Measurements from ENCODE around the gene RAD1. TPM values are rescaled to one million over a fixed set of nuclear protein-coding genes. Genes with fewer than 3 reads are reported as not detected.

The RAD1 gene, protein sequence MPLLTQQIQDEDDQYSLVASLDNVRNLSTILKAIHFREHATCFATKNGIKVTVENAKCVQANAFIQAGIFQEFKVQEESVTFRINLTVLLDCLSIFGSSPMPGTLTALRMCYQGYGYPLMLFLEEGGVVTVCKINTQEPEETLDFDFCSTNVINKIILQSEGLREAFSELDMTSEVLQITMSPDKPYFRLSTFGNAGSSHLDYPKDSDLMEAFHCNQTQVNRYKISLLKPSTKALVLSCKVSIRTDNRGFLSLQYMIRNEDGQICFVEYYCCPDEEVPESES
- total RNA-seq = 10 to 100 TPM; 24.2 to 38.3 TPM

DNA sequence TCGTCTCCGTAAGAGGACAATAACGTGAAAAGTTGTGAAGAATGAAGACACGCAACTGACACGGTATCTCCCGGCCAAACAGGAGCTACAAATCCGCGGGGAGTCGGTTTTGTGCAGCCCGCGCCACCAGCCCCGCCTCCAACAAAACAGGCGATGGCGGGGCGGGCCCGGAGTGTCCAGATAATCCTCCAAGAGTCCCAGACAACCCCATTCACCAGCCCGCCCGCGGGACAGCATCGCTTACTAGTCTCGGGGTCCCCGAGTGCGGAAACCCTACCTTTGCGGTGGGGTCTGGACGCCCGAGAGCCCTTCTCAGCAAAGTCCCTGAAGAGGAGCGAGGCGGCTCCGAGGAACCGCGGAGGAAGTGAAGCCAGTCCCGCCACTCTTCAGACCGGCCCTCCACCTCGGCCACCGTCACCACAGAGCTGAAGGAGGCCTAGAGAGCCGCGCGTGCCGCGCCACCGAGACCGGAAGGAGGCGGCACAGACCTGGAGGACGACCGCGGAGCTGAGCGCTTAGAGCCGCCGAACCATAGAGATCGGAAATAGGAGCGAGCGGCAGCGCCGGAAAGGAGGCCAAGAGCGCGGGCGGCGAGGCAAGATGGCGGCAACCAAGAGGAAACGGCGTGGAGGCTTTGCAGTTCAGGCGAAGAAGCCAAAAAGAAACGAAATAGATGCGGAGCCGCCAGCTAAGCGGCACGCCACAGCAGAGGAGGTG is at the start of gene RAD1, which contains the start of gene BRIX1:
TSS of gene RAD1 (minus strand) at position 366 of the 717 bp plus-strand sequence. CDS start 612 bp downstream, outside the sequence.
TSS of gene BRIX1 (plus strand) at position 573 of the 717 bp plus-strand sequence. CDS start at position 601, 28 bp downstream.
- peaks cover 76% of the 10 kb centered on the region for H3K36me3 Mint-ChIP-seq (ENCODE audit: low read depth)
- peak; percentile 98 for ATAC-seq (replicated peaks)
- no peak within 1 kb of the TSS for H3K4me3 Mint-ChIP-seq
- H3K4me1 Mint-ChIP-seq = peaks cover 16% of the 10 kb centered on the region
- H3K9me3 Mint-ChIP-seq = no peaks in the 10 kb centered on the region
- H3K27ac Mint-ChIP-seq = no peak within 1 kb of the TSS
- H3K27me3 Mint-ChIP-seq = no peaks in the 10 kb centered on the region

DNA sequence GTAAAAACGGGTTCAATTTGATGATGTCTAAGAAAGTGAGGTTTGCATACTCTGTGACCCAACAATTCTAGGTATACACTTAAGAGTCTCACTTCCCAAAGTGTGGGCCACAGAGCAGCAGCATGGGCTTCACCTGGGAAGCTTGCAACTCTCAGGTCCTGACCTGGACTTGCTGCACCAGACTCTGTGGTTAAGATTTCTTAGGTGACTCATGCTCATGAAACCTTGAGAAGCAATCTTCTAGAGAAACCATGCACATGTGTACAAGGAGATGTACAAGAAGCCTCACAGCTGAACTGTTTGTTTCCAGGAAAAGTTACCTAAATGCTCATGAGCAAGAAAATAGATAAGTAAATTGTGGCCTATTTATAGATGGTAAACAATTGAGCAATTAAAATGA is 44.0 kb upstream of the RAD1 start:
- Mint-ChIP-seq H3K4me3 (no peak overlapping the region), H3K36me3 (ENCODE audit: low read depth) (peaks cover 30% of the 10 kb centered on the region), H3K27ac (peak overlapping the region; percentile 23), H3K4me1 (peaks cover 8% of the 10 kb centered on the region), H3K9me3 (no peaks in the 10 kb centered on the region), H3K27me3 (no peaks in the 10 kb centered on the region)
- peak; percentile 84 for ATAC-seq (replicated peaks)

DNA sequence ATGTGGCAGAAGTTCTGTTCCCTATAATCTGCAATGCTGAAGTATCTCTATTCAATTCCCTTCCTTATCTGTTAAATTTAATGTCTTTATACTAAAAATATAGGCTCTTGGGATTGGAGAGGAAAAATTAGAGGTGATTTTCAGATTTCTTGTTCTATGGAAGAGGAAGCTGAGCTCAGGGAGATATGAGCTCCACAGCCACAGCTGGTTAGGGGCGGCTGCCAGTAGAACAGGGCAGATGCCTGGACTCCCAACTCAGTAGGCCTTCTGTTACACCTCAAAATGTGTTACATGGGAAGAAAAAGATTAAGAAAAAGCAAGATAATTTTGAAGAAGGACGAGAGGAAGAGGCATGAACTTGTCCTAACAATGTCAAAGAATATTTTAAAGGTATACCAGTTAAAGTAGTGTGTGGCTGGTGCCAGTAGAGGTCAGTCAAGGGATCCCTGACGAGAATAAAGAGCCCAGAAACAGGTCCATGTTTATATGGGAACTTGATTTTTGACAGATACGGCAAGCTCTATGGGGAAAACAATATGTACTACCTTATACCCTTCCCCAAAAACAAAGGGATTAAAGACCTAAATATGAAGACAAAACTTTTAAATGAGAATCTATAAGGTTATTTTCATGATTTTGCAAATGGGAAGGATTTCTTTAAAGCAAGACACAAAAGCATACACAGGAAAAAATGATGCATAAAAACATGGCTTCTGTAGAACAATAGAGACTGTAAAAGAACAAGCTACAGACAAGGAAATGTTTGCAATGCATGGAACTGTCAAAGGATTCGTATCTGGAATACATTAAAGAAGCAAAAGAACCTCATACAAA is 42.8 kb upstream of the RAD1 start:
- Mint-ChIP-seq H3K4me1 (peaks cover 8% of the 10 kb centered on the region), H3K9me3 (no peaks in the 10 kb centered on the region), H3K36me3 (ENCODE audit: low read depth) (peaks cover 41% of the 10 kb centered on the region), H3K27ac (no peak overlapping the region), H3K27me3 (no peaks in the 10 kb centered on the region), H3K4me3 (no peak overlapping the region)
- no peak for ATAC-seq (replicated peaks)

DNA sequence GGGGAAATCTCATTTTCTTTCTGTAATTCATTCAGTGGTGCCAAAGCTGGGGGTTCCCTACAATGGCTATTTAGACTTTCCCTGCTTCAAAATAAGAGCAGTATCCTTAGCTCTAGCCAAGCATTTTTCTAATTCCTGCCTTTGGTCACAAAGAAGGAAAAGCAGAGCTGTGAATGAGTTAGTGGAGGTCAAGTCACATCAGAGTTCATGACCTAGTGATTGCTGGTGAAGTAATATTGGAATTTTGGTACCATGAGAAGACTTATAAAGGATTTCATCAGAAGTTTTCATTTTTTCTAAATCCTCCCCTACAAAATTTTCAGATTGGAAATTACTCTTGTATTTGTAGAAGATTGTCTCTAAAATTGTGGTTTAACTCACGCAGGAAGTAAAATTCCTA is 42.0 kb upstream of the RAD1 start:
- no peak overlapping the region for H3K27ac Mint-ChIP-seq
- peaks cover 47% of the 10 kb centered on the region for H3K36me3 Mint-ChIP-seq (ENCODE audit: low read depth)
- H3K9me3 Mint-ChIP-seq = no peaks in the 10 kb centered on the region
- no peaks in the 10 kb centered on the region for H3K27me3 Mint-ChIP-seq
- ATAC-seq (replicated peaks) = no peak
- no peak overlapping the region for H3K4me3 Mint-ChIP-seq
- H3K4me1 Mint-ChIP-seq = peaks cover 8% of the 10 kb centered on the region

DNA sequence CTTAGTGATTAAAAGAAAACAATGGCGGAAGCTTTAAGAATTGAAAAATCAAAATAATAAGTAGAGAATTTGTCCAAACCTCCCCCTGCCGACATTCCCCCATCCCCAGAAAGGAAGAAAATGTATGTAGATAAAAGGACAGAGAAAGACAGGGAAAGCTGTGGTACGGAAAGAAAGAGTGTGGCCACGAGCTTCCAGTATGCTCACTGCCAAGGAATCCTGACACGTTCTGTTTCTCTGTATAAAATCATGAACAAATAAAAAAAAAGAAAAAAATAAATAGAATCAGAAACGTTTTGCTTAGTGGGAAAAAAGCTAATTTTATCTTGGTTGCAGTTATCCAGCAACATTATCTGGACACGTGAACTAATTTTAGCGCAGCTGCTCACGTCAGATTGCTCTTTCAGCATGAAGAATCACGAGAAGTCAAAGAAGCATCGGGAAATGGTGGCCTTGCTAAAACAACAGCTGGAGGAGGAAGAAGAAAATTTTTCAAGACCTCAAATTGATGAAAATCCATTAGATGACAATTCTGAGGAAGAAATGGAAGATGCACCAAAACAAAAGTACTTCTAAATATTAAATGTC is 29.2 kb upstream of the RAD1 start:
- no peak overlapping the region for H3K27ac Mint-ChIP-seq

DNA sequence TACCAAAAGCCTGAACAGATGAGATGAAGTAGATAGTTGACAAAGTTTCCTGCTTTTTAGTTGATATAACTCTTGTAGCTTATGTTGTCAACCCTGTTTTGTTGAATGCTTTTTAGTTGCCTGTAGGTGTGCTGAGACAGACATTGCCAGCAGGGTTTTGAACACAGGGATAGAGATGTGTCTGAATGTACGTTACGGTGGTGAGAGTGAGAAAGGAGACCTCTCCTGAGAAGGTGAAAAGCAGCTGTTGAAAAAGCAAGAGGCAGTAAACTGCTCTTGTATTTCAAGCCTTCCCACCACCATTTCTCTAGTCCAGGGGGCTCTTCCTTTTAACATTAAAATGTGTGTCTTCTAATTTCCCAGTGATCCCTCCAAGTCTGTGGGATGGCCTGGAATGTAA is 28.7 kb upstream of the RAD1 start:
- ATAC-seq (replicated peaks) = no peak
- no peaks in the 10 kb centered on the region for H3K9me3 Mint-ChIP-seq
- no peaks in the 10 kb centered on the region for H3K4me1 Mint-ChIP-seq
- peaks cover 97% of the 10 kb centered on the region for H3K36me3 Mint-ChIP-seq (ENCODE audit: low read depth)
- no peak overlapping the region for H3K4me3 Mint-ChIP-seq
- no peaks in the 10 kb centered on the region for H3K27me3 Mint-ChIP-seq
- H3K27ac Mint-ChIP-seq = no peak overlapping the region

More for the DNA sequence above, 29.2 kb upstream of the RAD1 start:
- no peak overlapping the region for H3K4me3 Mint-ChIP-seq
- no peaks in the 10 kb centered on the region for H3K9me3 Mint-ChIP-seq
- H3K4me1 Mint-ChIP-seq = no peaks in the 10 kb centered on the region
- ATAC-seq (replicated peaks) = no peak
- H3K36me3 Mint-ChIP-seq (ENCODE audit: low read depth) = peaks cover 97% of the 10 kb centered on the region
- H3K27me3 Mint-ChIP-seq = no peaks in the 10 kb centered on the region

DNA sequence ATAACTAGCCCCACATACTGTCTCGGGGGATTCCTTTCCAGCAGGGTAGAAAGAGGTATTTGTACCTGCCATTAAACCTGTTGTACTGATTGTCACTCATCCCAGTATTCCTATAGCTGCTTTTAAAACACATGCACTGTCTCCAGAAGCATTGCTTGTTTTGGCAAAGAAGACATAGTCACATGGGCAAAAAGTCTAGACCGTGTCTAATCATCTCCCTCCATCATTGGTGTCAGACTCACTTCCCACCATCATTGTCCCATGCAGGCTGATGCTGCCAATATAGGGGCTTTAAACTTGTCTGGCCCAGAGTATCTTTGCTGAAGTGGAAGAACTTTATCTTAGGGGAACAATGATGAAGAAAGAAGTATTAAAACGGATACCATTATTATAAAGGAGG is 26.6 kb upstream of the RAD1 start:
- H3K27ac Mint-ChIP-seq = no peak overlapping the region
- no peaks in the 10 kb centered on the region for H3K27me3 Mint-ChIP-seq
- H3K36me3 Mint-ChIP-seq (ENCODE audit: low read depth) = peaks cover 97% of the 10 kb centered on the region
- no peak for ATAC-seq (replicated peaks)
- no peaks in the 10 kb centered on the region for H3K9me3 Mint-ChIP-seq
- no peak overlapping the region for H3K4me3 Mint-ChIP-seq
- no peaks in the 10 kb centered on the region for H3K4me1 Mint-ChIP-seq

DNA sequence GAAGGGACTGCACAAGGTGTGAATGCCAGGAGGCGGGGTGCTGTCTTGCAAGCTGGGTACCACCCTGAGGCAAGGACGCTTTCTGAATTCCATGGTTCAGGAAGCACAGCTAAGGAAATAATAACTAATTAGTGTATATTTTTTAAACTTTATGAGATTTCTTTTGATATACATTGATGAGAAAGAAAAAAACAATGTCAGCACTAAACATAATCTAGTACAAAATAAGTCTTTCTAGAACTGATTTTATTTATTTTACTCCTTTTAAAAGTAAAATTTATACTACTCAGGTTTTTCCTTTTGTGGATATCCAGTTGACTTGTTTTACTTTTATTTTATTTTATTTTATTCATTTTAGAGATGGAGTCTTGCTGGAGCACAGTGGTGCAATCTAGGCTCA is 17.6 kb upstream of the RAD1 start:
- H3K27ac Mint-ChIP-seq = no peak overlapping the region
- peaks cover 60% of the 10 kb centered on the region for H3K36me3 Mint-ChIP-seq (ENCODE audit: low read depth)
- H3K27me3 Mint-ChIP-seq = no peaks in the 10 kb centered on the region
- no peaks in the 10 kb centered on the region for H3K9me3 Mint-ChIP-seq
- no peak for ATAC-seq (replicated peaks)
- H3K4me3 Mint-ChIP-seq = no peak overlapping the region
- peaks cover 20% of the 10 kb centered on the region for H3K4me1 Mint-ChIP-seq

DNA sequence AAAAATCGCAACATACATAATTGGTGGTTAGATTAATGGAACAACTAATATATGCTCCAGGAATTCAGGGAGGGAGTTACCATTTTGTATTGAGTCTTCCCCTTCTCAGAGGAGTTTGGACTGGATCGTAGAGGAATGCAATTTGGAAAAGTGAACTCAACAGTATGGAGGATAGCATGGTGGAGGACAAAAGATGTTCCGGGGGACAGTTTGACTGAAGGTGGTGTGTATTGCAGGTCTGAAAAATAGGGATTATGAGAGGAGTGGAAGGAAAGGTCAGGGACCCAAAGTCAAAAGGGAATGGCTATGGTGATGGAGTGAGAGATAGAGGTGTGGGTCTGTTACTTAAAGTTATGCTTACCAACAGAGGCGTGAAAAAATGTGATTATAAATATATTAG is 15.6 kb upstream of the RAD1 start:
- Mint-ChIP-seq H3K4me3 (peak overlapping the region; percentile 88), H3K36me3 (ENCODE audit: low read depth) (peaks cover 59% of the 10 kb centered on the region), H3K27ac (peak overlapping the region; percentile 95), H3K27me3 (no peaks in the 10 kb centered on the region), H3K4me1 (peaks cover 20% of the 10 kb centered on the region), H3K9me3 (no peaks in the 10 kb centered on the region)
- no peak for ATAC-seq (replicated peaks)

DNA sequence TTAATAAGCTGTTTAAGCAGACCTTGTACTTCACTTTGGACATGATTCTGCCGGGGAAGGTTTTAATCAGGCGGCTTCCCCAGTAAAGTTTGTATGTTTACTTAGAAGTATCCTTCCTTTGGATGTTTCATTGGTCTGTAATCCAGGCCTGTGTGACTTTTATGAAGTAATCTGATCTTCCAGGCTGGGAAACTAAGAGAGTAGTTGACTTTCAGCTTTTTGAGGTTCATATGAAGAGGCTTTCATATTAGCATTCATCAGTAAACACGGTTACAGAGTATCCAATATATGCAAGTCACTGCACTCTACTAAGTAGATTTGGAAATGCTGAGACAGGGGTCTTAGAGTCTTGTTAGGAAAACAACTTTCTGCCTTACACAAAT is 15.1 kb upstream of the RAD1 start:
- peak overlapping the region; percentile 95 for H3K27ac Mint-ChIP-seq
- H3K36me3 Mint-ChIP-seq (ENCODE audit: low read depth) = peaks cover 59% of the 10 kb centered on the region
- no peaks in the 10 kb centered on the region for H3K9me3 Mint-ChIP-seq
- peaks cover 20% of the 10 kb centered on the region for H3K4me1 Mint-ChIP-seq
- peak overlapping the region; percentile 88 for H3K4me3 Mint-ChIP-seq
- H3K27me3 Mint-ChIP-seq = no peaks in the 10 kb centered on the region
- no peak for ATAC-seq (replicated peaks)

DNA sequence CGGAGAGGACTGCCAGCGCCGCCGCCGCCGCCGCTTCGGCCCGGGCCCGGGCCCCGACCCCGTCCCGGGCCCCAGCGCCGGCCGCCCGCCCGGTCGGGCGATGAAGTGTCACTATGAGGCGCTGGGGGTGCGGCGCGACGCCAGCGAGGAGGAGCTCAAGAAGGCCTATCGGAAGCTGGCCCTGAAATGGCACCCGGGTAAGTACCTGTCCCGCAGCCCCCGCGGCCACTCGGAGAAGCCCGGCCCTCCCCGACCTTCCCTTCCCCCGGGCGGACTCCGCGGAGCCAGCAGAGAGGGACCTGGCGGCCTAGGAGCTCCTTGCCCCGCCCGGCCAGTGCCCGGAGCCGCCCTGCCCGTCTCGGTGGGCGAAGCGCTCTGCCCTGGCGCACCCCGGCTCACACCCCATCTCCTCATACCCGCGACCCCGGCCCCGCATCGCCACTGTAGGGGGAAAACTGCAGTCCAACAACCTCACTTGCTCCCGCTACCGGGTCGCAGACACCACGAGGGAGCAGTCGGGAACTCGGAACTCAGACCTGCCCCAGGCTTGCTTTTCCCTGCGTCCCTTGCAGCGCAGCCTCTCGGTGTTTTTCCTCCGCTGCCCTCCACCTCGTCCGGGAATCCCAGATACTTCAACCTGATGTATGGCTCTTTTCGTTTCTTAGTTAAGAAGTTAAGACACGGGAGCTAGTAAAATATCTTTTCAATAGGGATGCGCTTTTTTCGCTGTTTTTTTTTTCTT is 14.6 kb upstream of the RAD1 start:
- H3K36me3 Mint-ChIP-seq (ENCODE audit: low read depth) = peaks cover 59% of the 10 kb centered on the region
- H3K27ac Mint-ChIP-seq = peak overlapping the region; percentile 95
- peak overlapping the region; percentile 88 for H3K4me3 Mint-ChIP-seq
- peak; percentile 80 for ATAC-seq (replicated peaks)
- no peaks in the 10 kb centered on the region for H3K27me3 Mint-ChIP-seq
- no peaks in the 10 kb centered on the region for H3K9me3 Mint-ChIP-seq
- H3K4me1 Mint-ChIP-seq = peaks cover 20% of the 10 kb centered on the region

DNA sequence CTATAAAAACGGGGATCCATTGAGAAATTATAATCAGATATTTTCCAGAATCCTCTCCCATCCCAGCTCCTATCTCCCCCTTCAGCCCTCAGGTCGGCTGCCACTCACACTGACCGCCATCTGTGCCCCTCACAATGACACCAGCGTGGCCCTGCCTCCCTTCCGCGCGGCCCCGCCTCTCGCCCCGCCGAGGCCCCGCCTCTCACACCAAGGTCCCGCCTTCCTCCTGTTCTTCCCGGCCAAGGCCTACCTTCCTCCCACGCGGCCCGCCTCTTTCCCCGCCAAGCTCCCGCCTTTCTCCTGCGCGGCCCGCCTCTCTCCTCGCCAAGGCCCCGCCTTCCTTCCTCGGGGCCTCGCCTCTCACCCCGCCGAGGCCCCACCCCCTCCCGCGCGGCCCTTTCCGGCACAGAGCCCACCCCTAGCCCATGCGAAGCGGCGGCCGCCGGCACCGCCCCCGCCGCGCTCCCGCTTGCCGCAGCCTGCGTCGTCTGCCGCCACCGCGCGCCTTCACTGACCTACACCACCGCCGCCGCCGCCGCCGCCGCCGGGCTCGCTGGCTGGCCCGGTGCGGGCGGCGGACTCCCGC is 13.9 kb upstream of the RAD1 start, which contains the start of gene DNAJC21:
TSS of gene DNAJC21 (plus strand) at position 426 of the 586 bp plus-strand sequence. CDS start 261 bp downstream, outside the sequence.
- Mint-ChIP-seq H3K4me1 (peaks cover 20% of the 10 kb centered on the region), H3K27me3 (no peaks in the 10 kb centered on the region), H3K9me3 (no peaks in the 10 kb centered on the region), H3K4me3 (peak within 1 kb of the TSS; percentile 88), H3K36me3 (ENCODE audit: low read depth) (peaks cover 59% of the 10 kb centered on the region), H3K27ac (peak within 1 kb of the TSS; percentile 95)
- peak; percentile 91 for ATAC-seq (replicated peaks)

DNA sequence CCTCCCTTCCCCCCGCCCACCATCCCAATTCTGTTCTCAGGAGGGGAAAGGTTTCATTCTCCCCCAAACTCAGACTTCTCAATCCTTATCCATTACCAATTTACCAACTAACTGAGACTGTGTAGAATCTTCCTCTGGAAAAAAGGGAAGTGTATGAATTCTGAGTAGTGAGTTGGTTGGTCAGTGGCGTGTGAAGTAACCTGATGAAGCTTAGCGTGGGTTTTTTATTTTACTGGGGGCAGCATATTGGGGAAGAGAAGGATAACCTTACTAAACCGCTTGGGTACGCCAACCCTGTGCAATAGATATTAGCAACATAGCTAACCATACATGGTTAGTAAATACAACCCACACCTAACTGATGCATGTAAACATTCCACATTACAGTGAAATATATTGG is 13.0 kb upstream of the RAD1 start:
- peaks cover 20% of the 10 kb centered on the region for H3K4me1 Mint-ChIP-seq
- no peaks in the 10 kb centered on the region for H3K9me3 Mint-ChIP-seq
- H3K4me3 Mint-ChIP-seq = peak overlapping the region; percentile 88
- peaks cover 59% of the 10 kb centered on the region for H3K36me3 Mint-ChIP-seq (ENCODE audit: low read depth)
- H3K27me3 Mint-ChIP-seq = no peaks in the 10 kb centered on the region
- no peak for ATAC-seq (replicated peaks)
- H3K27ac Mint-ChIP-seq = no peak overlapping the region

Measured in activated T-helper 17 cell treated with anti-CD3 and anti-CD28 coated beads, Interleukin-2, amount 50 U/mL, for 72 hours (primary cell).